Prostate gland (tissue), 2 donors: ENCODE measurements around the gene HECTD3. TPM values are rescaled to one million over a fixed set of nuclear protein-coding genes. Genes with fewer than 3 reads are reported as not detected.
"Not testable (repeated sequence)": the region's sequence is repeated elsewhere in the genome, so short reads cannot be mapped to it uniquely, and the experiment has no call there.

ENCODE experiments used
- DNase-seq: peaks from one replicate; pipeline ENCODE4 v3.0.0-alpha.2; 2019; ENCODE audit warnings: low spot score
- H3K27ac ChIP-seq, 2 donors: fragments of 200-600 bp; sonication (generic); 2 replicates each; pipeline ENCODE4 v1.5.1; 2017 to 2019
- H3K27me3 ChIP-seq: fragments of 200-600 bp; sonication (generic); replicated peaks from 2 replicates; pipeline ENCODE4 v1.5.1; 2019; ENCODE audit not compliant: insufficient read depth
- H3K36me3 ChIP-seq, 2 donors: fragments of 200-600 bp; sonication (generic); 1 replicate in 1 of 2; 2 replicates in 1 of 2; pipeline versions ENCODE4 v1.5.1 to v1.8.1; 2017 to 2019
- H3K4me1 ChIP-seq: fragments of 200-600 bp; sonication (generic); replicated peaks from 2 replicates; pipeline ENCODE4 v1.5.1; 2019
- H3K4me3 ChIP-seq, 2 donors: fragments of 200-600 bp; sonication (generic); 2 replicates each; pipeline ENCODE4 v1.5.1; 2017 to 2019
- H3K9me3 ChIP-seq: fragments of 200-600 bp; sonication (generic); 2 replicates; pipeline ENCODE4 v1.5.1; 2017
- POLR2A ChIP-seq: fragments of 450-650 bp; IDR thresholded peaks from one replicate; pipeline ENCODE4 v1.6.1; 2016; ENCODE audit warnings: antibody characterized with exemption, mild to moderate bottlenecking
- POLR2AphosphoS5 ChIP-seq: sonication (generic); formaldehyde crosslinking; IDR thresholded peaks from one replicate; pipeline ENCODE4 v1.6.1; 2017; ENCODE audit warnings: antibody characterized with exemption
- WGBS: methylation state at CpG from one replicate; pipeline ENCODE4 v1.1.5; 2018; 5-methylcytosine and 5-hydroxymethylcytosine counted together
- intact Hi-C: fragments of 100-400 bp; cut with DNase I; formaldehyde crosslinking; loops from one replicate; pipeline ENCODE4 v1.14.2; 2022
- total RNA-seq, 2 donors: library from RNA; depleted of rRNA; stranded (reverse); fragments of >200 nt; gene quantifications; one replicate each; pipeline ENCODE4 v1.1.0, GENCODE V29; 2016
- TF ChIP-seq, protein P1 (sequence below), 4 experiments: fragments of 200-600 bp in 2 of 4; fragments of 450-650 bp in 2 of 4; sonication (generic) in 2 of 4; IDR thresholded peaks; 1 replicate in 3 of 4; 2 replicates in 1 of 4; pipeline ENCODE4 v1.5.1; 2016 to 2019; ENCODE audit warnings: antibody characterized with exemption in 4 of 4, mild to moderate bottlenecking in 2 of 4, moderate library complexity in 2 of 4

The HECTD3 gene
- total RNA-seq, 2 donors from 2014 or later = 26.4 to 60.4 TPM

- TF ChIP-seq, protein P1, sequence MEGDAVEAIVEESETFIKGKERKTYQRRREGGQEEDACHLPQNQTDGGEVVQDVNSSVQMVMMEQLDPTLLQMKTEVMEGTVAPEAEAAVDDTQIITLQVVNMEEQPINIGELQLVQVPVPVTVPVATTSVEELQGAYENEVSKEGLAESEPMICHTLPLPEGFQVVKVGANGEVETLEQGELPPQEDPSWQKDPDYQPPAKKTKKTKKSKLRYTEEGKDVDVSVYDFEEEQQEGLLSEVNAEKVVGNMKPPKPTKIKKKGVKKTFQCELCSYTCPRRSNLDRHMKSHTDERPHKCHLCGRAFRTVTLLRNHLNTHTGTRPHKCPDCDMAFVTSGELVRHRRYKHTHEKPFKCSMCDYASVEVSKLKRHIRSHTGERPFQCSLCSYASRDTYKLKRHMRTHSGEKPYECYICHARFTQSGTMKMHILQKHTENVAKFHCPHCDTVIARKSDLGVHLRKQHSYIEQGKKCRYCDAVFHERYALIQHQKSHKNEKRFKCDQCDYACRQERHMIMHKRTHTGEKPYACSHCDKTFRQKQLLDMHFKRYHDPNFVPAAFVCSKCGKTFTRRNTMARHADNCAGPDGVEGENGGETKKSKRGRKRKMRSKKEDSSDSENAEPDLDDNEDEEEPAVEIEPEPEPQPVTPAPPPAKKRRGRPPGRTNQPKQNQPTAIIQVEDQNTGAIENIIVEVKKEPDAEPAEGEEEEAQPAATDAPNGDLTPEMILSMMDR (IDR thresholded peaks at IDR 0.05) = no peak
- no peak for TF ChIP-seq POLR2AphosphoS5
- TF ChIP-seq POLR2A = no peak
- Histone ChIP-seq H3K36me3 (peaks cover 10 to 38% of the 10 kb centered on the region in 2 donors), H3K27me3 (no peaks in the 10 kb centered on the region), H3K4me3 (no peak overlapping the region), H3K27ac (no peak overlapping the region), H3K4me1 (no peaks in the 10 kb centered on the region), H3K9me3 (no peaks in the 10 kb centered on the region)
- DNase-seq = no peak
- intact Hi-C loops = no loop called here
- WGBS = 82% methylated on average over 11 of the region's 17 CpGs
Measured at GRCh38 chr1:45002650-45003645, 8.2 kb downstream of the HECTD3 start.

- H3K9me3 ChIP-seq, DNase-seq, H3K27ac ChIP-seq, H3K27me3 ChIP-seq, H3K4me1 ChIP-seq, intact Hi-C loops, H3K4me3 ChIP-seq: not testable (repeated sequence)
- H3K36me3 ChIP-seq = peaks cover 10 to 24% of the 10 kb centered on the region in 2 donors
- WGBS = 80% methylated on average over 8 of the region's 8 CpGs
Measured at GRCh38 chr1:45001576-45001975, 9.5 kb downstream of the HECTD3 start.

DNA sequence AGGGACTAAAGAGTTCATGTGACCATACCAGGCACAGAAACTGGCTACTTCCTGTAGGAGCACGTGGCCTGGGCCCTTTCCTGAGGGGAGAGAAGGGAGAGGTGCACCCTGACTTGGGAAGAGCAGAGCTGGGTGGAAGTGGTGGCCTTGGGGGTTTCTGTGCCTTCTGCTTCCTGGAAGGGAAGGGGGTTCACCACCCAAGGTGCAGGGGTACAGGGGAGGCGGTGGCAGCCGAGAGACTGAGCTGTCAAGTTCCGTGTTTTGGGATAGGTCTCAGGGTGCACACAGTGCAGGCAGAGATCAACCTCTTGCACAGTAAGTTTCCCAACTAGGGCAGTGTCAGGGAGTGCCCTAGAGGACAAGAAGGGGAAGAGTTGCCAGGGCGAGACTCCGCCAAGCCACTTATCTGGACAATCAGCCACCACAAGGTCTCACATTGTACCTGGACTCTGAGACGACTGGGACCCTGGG lies 10.1 kb downstream of the HECTD3 start:
- H3K27ac ChIP-seq = no peak overlapping the region
- H3K9me3 ChIP-seq = no peaks in the 10 kb centered on the region
- DNase-seq = no peak
- TF ChIP-seq, protein P1 (IDR thresholded peaks at IDR 0.05) = no peak
- TF ChIP-seq POLR2AphosphoS5 = no peak
- no peak for TF ChIP-seq POLR2A
- H3K4me1 ChIP-seq = no peaks in the 10 kb centered on the region
- H3K27me3 ChIP-seq = no peaks in the 10 kb centered on the region
- WGBS = 65% methylated on average over 7 of the region's 7 CpGs
- peaks cover 10 to 23% of the 10 kb centered on the region in 2 donors for H3K36me3 ChIP-seq
- H3K4me3 ChIP-seq = no peak overlapping the region
- intact Hi-C loops = no loop called here

- H3K27ac ChIP-seq = no peak overlapping the region
- no peaks in the 10 kb centered on the region for H3K27me3 ChIP-seq
- TF ChIP-seq, protein P1 (IDR thresholded peaks at IDR 0.05) = no peak
- TF ChIP-seq POLR2AphosphoS5 (no peak), POLR2A (no peak)
- no peaks in the 10 kb centered on the region for H3K4me1 ChIP-seq
- WGBS = 85% methylated on average over 3 of the region's 3 CpGs
- intact Hi-C loops = no loop called here
- no peak overlapping the region for H3K4me3 ChIP-seq
- DNase-seq = no peak
- H3K36me3 ChIP-seq = peaks cover 5 to 16% of the 10 kb centered on the region in 2 donors
- no peaks in the 10 kb centered on the region for H3K9me3 ChIP-seq
Measured at GRCh38 chr1:44999232-44999631, 11.9 kb downstream of the HECTD3 start.

GRCh38 chr1:44995467-44996238 lies 15.5 kb downstream of the HECTD3 start:
- Histone ChIP-seq H3K36me3 (no peaks in the 10 kb centered on the region), H3K4me3 (no peak overlapping the region), H3K27me3 (no peaks in the 10 kb centered on the region), H3K9me3 (no peaks in the 10 kb centered on the region), H3K27ac (no peak overlapping the region), H3K4me1 (no peaks in the 10 kb centered on the region)
- DNase-seq = no peak
- 96% methylated on average over 7 of the region's 7 CpGs for WGBS
- TF ChIP-seq POLR2AphosphoS5 (no peak), POLR2A (no peak)
- TF ChIP-seq, protein P1 (IDR thresholded peaks at IDR 0.05) = no peak
- intact Hi-C loops = no loop called here
